HG02623 (cell line): Measurements from ENCODE around the gene PDIA2.
"Not testable (repeated sequence)": the region's sequence is repeated elsewhere in the genome, so short reads cannot be mapped to it uniquely, and the experiment has no call there.

Experiments used
- ATAC-seq: cut with Tn5 transposase; IDR thresholded peaks from one replicate; pipeline ENCODE4 v1.9.1; 2021; ENCODE audit warnings: moderate library complexity; ENCODE audit not compliant: unreplicated experiment

The PDIA2 gene

GRCh38 chr16:324451-325334 is 41.7 kb downstream of the PDIA2 start:
- no peak for ATAC-seq

DNA sequence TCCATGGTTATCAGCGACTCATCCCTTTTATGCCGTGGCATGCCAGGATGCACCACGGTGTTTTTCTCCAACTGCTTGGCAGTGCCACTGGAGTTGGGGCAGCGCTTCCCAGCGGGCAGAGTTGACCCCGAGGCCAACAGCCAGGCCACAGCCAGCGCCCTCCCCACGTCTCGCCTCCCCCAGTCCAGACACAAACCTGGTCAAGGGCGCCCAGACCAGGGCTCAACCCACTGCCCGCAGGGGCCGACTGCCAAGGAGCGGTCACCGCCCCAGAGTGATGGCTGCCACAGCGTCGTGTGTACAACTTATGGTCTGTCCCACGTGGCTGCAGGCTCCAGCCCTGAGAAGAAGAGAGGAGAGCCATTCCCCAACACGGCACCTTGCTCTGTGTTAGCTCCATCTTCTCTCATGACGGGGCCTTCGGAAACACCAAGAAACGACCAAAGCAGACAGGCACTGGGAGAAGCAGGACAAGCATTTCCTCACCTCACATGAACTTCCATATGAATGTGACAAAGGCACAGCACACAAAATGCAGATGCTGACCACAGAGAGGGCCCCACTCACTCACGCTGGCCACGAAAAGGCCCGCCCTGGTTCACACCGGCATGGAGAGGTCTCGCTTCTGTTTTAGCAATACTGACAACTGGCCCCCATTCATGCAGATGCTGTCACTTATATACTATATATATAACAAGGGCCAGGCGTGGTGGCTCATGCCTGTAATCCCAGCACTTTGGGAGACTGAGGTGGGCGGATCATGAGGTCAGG is 42.6 kb downstream of the PDIA2 start:
- no peak for ATAC-seq

DNA sequence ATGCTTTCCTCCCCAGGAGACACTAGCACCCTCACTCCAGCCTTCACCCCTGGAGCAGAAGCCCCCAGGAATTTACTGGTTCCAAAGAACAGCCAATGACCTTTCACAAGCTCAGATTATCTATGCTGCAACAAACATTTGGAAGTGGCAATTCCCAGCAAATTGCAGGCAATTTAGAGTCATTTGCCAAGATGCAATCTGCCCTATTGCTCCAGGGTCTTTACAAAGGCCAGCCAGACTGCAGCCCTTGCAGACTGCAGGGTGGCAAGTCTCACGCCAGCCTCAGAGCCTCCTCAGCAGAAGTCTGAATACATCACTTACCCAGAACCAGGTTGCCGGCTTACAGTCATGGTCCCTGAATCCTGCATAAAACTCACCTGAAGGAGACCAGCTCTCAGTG is 47.8 kb downstream of the PDIA2 start:
- ATAC-seq: no peak

GRCh38 chr16:331181-331814 is 48.3 kb downstream of the PDIA2 start:
- ATAC-seq: not testable (repeated sequence)

DNA sequence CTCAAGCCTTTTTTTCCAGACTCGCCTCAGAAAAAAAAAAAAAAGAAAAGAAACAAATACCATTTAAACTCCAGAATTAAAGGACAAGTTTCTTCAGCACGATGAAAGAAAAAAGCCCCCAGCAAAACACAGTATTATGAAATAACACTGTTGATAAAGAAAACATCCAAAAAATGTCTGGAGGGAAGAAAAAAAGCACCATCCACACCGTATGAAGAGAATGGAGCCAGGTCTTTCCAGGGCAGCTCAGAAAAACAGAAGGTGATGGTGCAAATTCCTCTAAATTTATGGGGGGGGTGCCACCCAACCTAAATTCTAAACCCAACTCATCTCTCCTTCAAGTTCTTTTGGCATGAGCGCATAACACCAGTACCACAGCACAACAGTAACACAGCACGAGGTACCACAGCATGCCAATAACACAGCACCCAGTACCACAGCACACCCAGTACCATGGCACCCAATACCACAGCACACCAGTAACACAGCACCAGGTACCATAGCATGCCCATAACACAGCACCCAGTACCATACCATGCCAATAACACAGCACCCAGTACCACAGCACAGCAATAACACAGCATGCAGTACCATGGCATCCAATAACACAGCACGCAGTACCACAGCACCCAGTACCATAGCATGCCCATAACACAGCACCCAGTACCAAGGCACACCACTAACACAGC is 50.6 kb downstream of the PDIA2 start:
- no peak for ATAC-seq

GRCh38 chr16:334164-334832 is 51.3 kb downstream of the PDIA2 start:
- ATAC-seq: not testable (repeated sequence)

- not testable (repeated sequence) for ATAC-seq
These were observed 52.1 kb downstream of the PDIA2 start for GRCh38 chr16:334861-335632.

DNA sequence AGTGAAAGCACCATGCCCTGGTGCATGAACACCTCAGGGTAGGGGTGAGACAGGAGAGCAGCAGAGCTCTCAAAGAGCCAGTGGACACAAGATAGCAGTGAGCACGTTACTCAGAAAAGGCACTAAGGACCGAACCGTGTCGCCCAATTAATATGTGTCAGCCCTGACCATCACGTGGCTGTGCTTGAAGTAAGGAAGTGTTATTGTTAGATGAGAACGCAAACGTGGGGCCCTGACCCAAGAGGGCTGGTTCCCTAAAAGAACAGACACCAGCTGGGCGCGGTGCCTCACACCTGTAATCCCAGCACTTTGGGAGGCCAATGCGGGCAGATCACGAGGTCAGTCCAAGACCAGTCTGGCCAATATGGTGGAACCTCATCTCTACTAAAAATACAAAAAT is 53.3 kb downstream of the PDIA2 start:
- no peak for ATAC-seq
